Lower lobe of right lung (tissue), 2 donors: ENCODE results near the gene POTEB3. TPM values are rescaled to one million over a fixed set of nuclear protein-coding genes. Genes with fewer than 3 reads are reported as not detected.
A peak's percentile ranks its signal among the peaks of the same experiment; 100 is the strongest.
"Not testable (repeated sequence)": the region's sequence is repeated elsewhere in the genome, so short reads cannot be mapped to it uniquely, and the experiment has no call there.

Experiments used
- ATAC-seq, 2 donors: fragments of 200-7000 bp; cut with Tn5 transposase; one replicate each; pipeline ENCODE4 v1.9.1; 2020 to 2022; ENCODE audit warnings: mild to moderate bottlenecking in 2 of 2, moderate library complexity in 2 of 2
- DNase-seq: peaks from one replicate; pipeline ENCODE4 v3.0.0-alpha.2; 2020
- H3K27ac ChIP-seq: fragments of 200-600 bp; one replicate; pipeline ENCODE4 v1.8.0; 2022
- H3K27me3 ChIP-seq: fragments of 200-600 bp; one replicate; pipeline ENCODE4 v1.8.0; 2022; ENCODE audit warnings: low read depth
- H3K36me3 ChIP-seq: fragments of 200-600 bp; one replicate; pipeline ENCODE4 v1.8.0; 2022; ENCODE audit warnings: mild to moderate bottlenecking
- H3K4me1 ChIP-seq: fragments of 200-600 bp; one replicate; pipeline ENCODE4 v1.8.0; 2022
- H3K4me3 ChIP-seq: fragments of 200-600 bp; one replicate; pipeline ENCODE4 v1.8.0; 2022; ENCODE audit warnings: mild to moderate bottlenecking
- H3K9me3 ChIP-seq: fragments of 200-600 bp; one replicate; pipeline ENCODE4 v1.8.0; 2022
- intact Hi-C: fragments of 100-400 bp; cut with DNase I; formaldehyde crosslinking; loops from one replicate; pipeline ENCODE4 v1.11.0; 2022
- microRNA-seq: library from miRNA; unstranded; fragments of <30 nt; microRNA quantifications from one replicate; pipeline ENCODE4 v1.2.0, GENCODE V29; 2020; ENCODE audit warnings: borderline number of aligned reads
- total RNA-seq: library from RNA; stranded (reverse); fragmentation: NEBNext Ultra II Directional; extraction: Animal tissue kit (Norgen Biotek cat#: 25700); gene quantifications from one replicate; pipeline ENCODE4 v1.2.1, GENCODE V29; 2021
- donor health status: DM: no; HTN: yes; CAD: no; lungs with severe emphysema.

Gene POTEB3
- total RNA-seq, 1 donor from 2014 or later = not detected

DNA sequence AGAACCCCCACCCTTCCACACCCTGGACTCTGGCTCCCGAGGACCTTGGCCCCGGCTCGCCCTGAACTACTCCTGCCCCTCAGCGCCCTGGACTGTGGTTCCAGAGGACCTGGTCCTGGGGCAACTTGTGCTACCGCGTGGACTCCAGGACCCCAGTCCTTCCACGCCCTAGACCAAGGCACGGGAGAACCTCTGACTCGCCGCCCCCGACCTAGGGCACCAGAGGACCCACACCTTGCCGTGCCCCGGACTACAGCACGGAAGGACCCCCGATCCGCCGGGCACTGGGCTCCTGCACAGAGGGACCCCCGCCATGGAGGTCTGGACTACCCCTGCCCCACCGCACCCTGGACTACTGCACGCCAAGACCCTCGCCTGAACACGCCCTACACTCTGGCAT, 71.7 kb downstream of the POTEB3 start:
- intact Hi-C loops, H3K36me3 ChIP-seq, H3K4me3 ChIP-seq, H3K27ac ChIP-seq, ATAC-seq, H3K27me3 ChIP-seq, H3K4me1 ChIP-seq, H3K9me3 ChIP-seq: not testable (repeated sequence)
- DNase-seq = peak; percentile 33

Small RNA genes lying within 50 kb of the gene (microRNA-seq; reads per million reads assigned to microRNA genes)
- not detected for gene MIR3118-3
